Tibial artery (tissue), 4 donors: ENCODE results near the gene H3-3A.
"Not testable (repeated sequence)": the region's sequence is repeated elsewhere in the genome, so short reads cannot be mapped to it uniquely, and the experiment has no call there.

Experiments
- DNase-seq, 2 donors: peaks; one replicate each; pipeline ENCODE4 v3.0.0-alpha.2; 2019
- H3K27ac ChIP-seq, 2 donors: fragments of 200-600 bp; sonication (generic) in 1 of 2; 1 replicate in 1 of 2; 2 replicates in 1 of 2; pipeline ENCODE4 v1.5.1; 2018 to 2019; ENCODE audit warnings: mild to moderate bottlenecking in 1 of 2
- H3K27me3 ChIP-seq, 2 donors: fragments of 200-600 bp; sonication (generic) in 1 of 2; one replicate each; pipeline versions ENCODE4 v1.5.1 to v1.6.0; 2016 to 2019
- H3K36me3 ChIP-seq, 3 donors: fragments of 200-600 bp; sonication (generic) in 2 of 3; one replicate each; pipeline ENCODE4 v1.5.1; 2016 to 2019; ENCODE audit warnings: mild to moderate bottlenecking in 2 of 3
- H3K4me1 ChIP-seq, 4 donors: fragments of 200-600 bp; sonication (generic) in 2 of 4; 1 replicate in 3 of 4; 2 replicates in 1 of 4; pipeline ENCODE4 v1.5.1; 2016 to 2019
- H3K4me3 ChIP-seq, 2 donors: fragments of 200-600 bp; sonication (generic) in 1 of 2; 1 replicate in 1 of 2; 2 replicates in 1 of 2; pipeline ENCODE4 v1.5.1; 2018 to 2019; ENCODE audit warnings: mild to moderate bottlenecking in 2 of 2
- H3K9me3 ChIP-seq, 3 donors: fragments of 200-600 bp; sonication (generic) in 1 of 3; one replicate each; pipeline ENCODE4 v1.5.1; 2016 to 2019
- intact Hi-C: fragments of 100-400 bp; cut with DNase I; formaldehyde crosslinking; loops from one replicate; pipeline ENCODE4 v1.15.0; 2023; ENCODE audit warnings: low total_unique reads
- TF ChIP-seq, protein P1 (sequence below), 2 experiments: fragments of 200-600 bp in 1 of 2; fragments of 450-650 bp in 1 of 2; IDR thresholded peaks; one replicate each; pipeline ENCODE4 v1.5.1; 2017 to 2019; ENCODE audit warnings: antibody characterized with exemption in 2 of 2, mild to moderate bottlenecking in 1 of 2, moderate library complexity in 1 of 2

Gene H3-3A

DNA sequence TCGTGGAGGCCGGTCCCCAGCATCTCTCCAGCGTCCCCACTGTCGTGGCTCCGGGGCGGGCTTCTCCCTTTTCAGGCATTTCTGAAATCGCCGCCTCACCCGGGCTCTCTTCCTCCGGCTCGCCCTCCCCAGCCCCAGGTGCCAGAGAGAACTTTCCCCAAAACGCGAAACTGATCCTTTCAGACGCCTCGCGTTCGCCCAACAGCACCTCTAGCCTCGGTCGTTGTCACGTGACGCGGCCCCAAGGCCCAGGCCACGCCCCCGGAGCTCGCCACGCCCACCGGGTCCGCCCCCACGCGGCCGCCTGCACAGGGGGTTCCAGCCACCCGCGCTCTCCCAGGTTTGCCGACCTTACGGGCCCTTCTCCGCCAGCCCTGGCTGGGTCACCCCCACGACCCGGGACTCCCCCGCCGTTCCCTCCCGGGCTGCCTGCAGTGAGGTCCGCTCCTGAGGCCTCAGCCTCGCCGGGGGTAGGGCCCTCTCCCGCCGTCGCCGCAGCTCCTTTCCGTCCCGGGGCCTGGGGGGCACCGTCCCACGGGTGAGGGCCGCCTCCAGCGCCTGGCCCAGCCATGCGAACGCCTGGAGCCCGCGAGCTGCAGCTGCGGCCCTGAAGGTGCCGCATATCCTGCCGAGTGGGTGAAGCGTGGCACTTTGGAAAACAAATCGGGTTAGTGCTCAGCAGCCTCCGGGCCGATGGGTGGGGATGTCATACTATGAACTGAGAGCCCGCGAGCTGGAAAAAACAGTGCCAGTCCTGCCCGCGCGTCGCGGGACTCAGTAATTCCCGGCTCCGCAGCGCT lies 21.0 kb downstream of the H3-3A start:
- DNase-seq: peak; percentile 92 to 94
- TF ChIP-seq, protein P1, sequence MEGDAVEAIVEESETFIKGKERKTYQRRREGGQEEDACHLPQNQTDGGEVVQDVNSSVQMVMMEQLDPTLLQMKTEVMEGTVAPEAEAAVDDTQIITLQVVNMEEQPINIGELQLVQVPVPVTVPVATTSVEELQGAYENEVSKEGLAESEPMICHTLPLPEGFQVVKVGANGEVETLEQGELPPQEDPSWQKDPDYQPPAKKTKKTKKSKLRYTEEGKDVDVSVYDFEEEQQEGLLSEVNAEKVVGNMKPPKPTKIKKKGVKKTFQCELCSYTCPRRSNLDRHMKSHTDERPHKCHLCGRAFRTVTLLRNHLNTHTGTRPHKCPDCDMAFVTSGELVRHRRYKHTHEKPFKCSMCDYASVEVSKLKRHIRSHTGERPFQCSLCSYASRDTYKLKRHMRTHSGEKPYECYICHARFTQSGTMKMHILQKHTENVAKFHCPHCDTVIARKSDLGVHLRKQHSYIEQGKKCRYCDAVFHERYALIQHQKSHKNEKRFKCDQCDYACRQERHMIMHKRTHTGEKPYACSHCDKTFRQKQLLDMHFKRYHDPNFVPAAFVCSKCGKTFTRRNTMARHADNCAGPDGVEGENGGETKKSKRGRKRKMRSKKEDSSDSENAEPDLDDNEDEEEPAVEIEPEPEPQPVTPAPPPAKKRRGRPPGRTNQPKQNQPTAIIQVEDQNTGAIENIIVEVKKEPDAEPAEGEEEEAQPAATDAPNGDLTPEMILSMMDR (IDR thresholded peaks at IDR 0.05): peak in 1 of 2 experiments; percentile 3
- Histone ChIP-seq H3K36me3 (no peaks in the 10 kb centered on the region), H3K27ac (peak overlapping the region; percentile 83 to 85), H3K27me3 (no peaks in the 10 kb centered on the region), H3K9me3 (no peaks in the 10 kb centered on the region), H3K4me3 (peak overlapping the region; percentile 70 to 95), H3K4me1 (peaks cover 0 to 11% (median 7%) of the 10 kb centered on the region in 4 donors)
- intact Hi-C loops: loop anchor here (5.0 kb wide), 1 partner anchor 39 kb away; no protein-coding TSS in a partner anchor

DNA sequence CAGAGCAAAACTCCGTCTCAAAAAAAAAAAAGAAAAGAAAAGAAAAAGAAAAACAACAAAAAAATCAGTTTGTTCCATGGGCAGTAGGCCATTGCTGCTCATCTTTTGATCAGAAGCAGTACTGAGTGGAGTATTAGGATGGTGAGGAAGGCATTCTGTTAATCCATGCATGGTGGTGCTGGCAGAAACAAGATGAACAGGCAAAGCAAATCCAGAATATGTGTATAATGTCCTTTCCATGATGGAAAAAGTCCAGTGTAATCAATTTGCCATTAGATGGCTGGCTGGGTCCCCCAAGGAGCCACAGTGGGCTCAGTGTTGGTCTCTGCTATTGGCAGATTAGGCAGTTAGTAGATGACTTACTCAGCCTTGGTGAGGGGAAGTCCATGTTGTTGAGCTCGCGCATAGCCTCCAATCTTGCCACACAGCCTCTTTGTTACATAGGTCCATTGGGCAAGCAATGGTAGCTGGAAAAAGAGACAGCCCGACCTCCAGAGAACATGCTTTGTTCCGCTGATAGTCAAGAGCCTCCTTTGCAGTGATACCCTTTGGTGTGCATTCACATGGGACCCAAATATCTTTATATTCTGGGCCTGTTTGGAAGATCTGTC lies 23.3 kb downstream of the H3-3A start:
- no peaks in the 10 kb centered on the region for H3K27me3 ChIP-seq

DNA sequence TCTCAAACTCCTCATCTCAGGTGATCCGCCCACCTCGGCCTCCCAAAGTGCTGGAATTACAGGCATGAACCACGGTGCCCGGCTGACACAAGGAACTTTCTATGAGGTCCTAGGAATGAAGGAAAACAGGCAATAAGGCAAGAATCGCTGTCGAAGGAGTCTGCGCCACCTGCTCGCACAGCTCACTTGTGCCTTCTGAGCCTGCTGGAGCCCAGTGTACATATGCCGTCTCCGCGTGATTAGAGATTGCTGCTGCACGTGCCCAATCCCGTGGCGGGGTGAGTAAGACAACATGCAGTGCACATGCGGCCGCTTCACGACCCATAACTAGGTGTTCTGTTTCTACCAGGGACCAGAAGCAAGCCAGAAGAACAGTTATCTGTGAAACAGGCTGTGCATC lies 24.3 kb downstream of the H3-3A start:
- Histone ChIP-seq H3K4me3 (no peak overlapping the region), H3K27me3 (no peaks in the 10 kb centered on the region), H3K4me1 (peaks cover 0 to 11% (median 7%) of the 10 kb centered on the region in 4 donors), H3K9me3 (no peaks in the 10 kb centered on the region), H3K27ac (no peak overlapping the region), H3K36me3 (no peaks in the 10 kb centered on the region)
- TF ChIP-seq, protein P1 (IDR thresholded peaks at IDR 0.05): no peak
- DNase-seq: no peak
- intact Hi-C loops: no loop called here

More for the DNA sequence above, 23.3 kb downstream of the H3-3A start:
- TF ChIP-seq, protein P1 (IDR thresholded peaks at IDR 0.05): no peak
- Histone ChIP-seq H3K4me1 (peaks cover 0 to 11% (median 7%) of the 10 kb centered on the region in 4 donors), H3K27ac (no peak overlapping the region), H3K36me3 (no peaks in the 10 kb centered on the region), H3K9me3 (no peaks in the 10 kb centered on the region), H3K4me3 (no peak overlapping the region)
- intact Hi-C loops: no loop called here
- no peak for DNase-seq

DNA sequence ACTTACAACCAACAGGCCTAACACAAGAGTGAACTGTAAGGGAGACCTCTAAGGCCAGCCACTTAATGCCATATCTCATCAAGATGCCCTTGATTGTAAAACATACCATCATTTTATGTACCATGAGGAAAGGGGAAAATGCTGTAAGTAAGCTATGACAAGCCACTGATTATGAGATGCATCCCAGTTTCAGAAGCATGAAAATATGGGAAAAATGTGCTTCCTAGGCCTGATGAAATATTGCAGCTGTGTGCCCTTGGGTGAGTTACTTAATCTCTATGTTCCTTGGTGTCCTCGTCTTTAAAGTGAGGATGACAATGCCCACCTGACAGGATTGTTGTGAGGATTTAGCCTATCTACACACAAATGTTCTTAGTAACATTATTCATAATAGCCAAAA lies 28.9 kb downstream of the H3-3A start:
- no peaks in the 10 kb centered on the region for H3K36me3 ChIP-seq
- H3K4me1 ChIP-seq: no peaks in the 10 kb centered on the region
- TF ChIP-seq, protein P1 (IDR thresholded peaks at IDR 0.05): no peak
- no peaks in the 10 kb centered on the region for H3K27me3 ChIP-seq
- H3K4me3 ChIP-seq: no peak overlapping the region
- no peaks in the 10 kb centered on the region for H3K9me3 ChIP-seq
- DNase-seq: no peak
- intact Hi-C loops: no loop called here
- no peak overlapping the region for H3K27ac ChIP-seq

DNA sequence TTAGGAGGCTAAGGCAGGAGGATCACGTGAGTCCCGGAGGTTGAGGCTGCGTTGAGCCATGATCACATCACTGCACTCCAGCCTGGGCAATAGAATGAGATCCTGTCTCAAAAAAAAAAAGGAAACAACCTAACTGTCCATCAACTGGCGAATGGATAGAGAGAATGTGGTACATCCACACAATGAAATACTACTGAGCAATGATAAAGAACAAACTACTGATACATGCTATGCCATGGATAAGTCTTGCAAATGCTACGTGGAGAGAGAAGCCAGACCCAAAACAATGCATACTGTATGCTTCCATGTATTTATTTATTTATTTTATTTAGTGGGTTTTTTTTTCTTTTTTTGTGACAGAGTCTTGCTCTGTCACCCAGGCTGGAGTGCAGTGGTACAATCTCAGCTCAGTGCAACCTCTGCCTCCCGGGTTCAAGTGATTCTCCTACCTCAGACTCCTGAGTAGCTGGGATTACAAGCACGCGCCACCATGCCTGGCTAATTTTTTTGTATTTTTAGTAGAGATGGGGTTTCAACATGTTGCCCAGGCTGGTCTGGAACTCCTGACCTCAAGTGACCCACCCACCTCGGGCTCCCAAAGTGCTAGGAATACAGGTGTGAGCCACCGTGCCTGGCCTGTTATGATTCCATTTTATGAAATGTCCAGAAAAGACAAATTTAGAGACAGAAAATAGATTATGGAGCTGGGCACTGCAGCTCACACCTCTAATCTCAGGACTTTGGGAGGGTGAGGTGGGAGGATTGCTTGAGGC lies 29.7 kb downstream of the H3-3A start:
- DNase-seq, H3K36me3 ChIP-seq, H3K4me1 ChIP-seq: not testable (repeated sequence)

More for the DNA sequence above, 29.7 kb downstream of the H3-3A start:
- H3K9me3 ChIP-seq, intact Hi-C loops, H3K27ac ChIP-seq, H3K27me3 ChIP-seq, H3K4me3 ChIP-seq: not testable (repeated sequence)
